HG03280 (cell line): ENCODE measurements around the gene TOP2B.

Source experiments
- ATAC-seq: cut with Tn5 transposase; IDR thresholded peaks from one replicate; pipeline ENCODE4 v1.9.1; 2021; ENCODE audit warnings: mild to moderate bottlenecking, moderate library complexity; ENCODE audit not compliant: unreplicated experiment

Gene TOP2B, protein sequence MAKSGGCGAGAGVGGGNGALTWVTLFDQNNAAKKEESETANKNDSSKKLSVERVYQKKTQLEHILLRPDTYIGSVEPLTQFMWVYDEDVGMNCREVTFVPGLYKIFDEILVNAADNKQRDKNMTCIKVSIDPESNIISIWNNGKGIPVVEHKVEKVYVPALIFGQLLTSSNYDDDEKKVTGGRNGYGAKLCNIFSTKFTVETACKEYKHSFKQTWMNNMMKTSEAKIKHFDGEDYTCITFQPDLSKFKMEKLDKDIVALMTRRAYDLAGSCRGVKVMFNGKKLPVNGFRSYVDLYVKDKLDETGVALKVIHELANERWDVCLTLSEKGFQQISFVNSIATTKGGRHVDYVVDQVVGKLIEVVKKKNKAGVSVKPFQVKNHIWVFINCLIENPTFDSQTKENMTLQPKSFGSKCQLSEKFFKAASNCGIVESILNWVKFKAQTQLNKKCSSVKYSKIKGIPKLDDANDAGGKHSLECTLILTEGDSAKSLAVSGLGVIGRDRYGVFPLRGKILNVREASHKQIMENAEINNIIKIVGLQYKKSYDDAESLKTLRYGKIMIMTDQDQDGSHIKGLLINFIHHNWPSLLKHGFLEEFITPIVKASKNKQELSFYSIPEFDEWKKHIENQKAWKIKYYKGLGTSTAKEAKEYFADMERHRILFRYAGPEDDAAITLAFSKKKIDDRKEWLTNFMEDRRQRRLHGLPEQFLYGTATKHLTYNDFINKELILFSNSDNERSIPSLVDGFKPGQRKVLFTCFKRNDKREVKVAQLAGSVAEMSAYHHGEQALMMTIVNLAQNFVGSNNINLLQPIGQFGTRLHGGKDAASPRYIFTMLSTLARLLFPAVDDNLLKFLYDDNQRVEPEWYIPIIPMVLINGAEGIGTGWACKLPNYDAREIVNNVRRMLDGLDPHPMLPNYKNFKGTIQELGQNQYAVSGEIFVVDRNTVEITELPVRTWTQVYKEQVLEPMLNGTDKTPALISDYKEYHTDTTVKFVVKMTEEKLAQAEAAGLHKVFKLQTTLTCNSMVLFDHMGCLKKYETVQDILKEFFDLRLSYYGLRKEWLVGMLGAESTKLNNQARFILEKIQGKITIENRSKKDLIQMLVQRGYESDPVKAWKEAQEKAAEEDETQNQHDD (N-terminal part only)

DNA sequence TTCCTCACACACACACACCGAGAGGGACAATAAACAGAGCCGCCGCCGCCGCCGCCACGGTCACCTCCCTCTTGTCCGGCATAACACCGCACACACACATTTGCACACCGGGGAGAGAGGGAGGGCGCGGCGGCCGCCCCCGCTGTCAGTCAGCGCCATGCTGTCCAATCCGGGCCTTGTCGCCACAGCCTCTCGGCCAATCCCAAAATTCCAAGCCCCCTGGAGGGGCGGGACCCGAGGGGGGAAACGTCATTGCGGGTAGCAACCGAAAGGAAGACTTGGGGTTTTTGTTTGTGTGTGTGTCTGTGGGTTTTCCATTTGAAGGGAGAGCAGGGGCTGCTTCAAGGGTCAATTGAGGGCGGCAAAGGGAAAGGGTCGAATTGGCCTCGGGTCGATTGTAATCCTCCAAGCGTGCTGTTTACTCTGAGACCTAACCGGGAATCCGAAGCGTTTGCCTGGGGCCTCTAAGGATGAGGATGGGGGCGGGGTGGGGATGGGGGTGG is at the start of gene TOP2B:
TSS of gene TOP2B (minus strand) at position 96 of the 503 bp plus-strand sequence. CDS start 610 bp downstream, outside the sequence.
- ATAC-seq, result peak; percentile 92

DNA sequence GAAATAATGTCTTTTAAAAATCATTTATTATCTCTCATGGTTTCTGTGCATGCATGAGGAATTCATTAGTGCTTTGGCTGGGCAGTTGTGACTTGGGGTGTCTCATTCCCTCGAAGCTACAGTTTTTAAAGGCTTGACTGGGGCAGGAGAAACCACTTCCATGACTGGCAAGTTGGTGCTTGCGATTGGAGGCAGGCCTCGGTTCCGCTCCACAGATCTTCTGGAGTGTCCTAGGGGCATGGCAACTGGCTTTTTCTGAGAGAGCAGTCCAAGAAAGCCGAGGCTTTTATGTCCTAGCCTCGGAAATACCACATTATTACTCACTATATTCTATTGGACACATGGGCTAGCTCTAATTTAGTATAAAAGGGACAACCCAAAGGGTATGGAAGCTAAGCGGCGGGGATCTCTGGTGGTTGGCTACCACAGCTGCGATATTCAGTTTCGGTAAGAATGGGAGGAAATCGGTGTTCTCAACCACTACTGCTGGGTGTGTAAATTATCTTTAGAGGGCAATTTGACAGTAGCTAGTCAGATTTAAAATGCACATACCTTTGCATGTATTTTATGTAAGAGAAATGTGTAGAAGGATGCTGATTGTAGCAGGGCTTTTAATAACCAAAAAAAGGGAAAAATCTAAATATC is 48.8 kb upstream of the TOP2B start:
- no peak for ATAC-seq

DNA sequence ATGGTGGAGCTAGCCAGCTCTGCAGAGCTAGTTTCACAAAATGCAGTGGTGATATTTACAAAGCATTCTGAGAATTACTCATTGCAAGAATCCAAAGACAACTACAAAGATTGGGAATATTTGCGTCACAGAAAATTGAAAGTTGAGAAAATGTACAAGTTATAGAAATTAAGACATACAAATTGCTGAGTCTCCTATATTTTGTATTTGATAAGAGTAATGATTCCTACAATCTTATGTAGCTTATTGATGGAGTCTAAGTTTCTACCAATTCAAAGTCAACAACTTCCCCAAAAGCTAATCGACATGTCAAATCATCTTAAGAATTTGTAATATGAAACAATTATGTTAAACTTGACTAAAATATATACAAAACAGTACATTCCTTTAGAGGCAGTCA is 46.4 kb upstream of the TOP2B start:
- no peak for ATAC-seq

DNA sequence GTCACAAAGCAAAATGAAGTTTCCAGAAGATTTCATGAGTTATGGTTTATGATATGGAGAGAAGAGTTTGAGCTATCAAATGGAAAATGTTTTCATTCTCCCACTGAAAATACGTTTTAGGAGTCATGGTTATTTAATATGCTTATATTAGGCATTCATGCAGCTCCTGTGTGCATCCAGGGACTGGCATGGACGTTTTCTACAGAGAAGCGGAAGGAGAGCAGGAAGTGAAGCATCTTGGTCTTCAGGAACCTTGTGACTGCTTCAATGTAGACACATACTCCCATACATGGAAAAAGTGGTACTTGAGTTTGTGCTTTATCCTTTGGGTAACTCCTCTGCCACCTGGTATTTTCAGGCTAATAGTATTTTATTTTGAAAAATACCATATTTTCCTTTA is 43.3 kb upstream of the TOP2B start:
- no peak for ATAC-seq

DNA sequence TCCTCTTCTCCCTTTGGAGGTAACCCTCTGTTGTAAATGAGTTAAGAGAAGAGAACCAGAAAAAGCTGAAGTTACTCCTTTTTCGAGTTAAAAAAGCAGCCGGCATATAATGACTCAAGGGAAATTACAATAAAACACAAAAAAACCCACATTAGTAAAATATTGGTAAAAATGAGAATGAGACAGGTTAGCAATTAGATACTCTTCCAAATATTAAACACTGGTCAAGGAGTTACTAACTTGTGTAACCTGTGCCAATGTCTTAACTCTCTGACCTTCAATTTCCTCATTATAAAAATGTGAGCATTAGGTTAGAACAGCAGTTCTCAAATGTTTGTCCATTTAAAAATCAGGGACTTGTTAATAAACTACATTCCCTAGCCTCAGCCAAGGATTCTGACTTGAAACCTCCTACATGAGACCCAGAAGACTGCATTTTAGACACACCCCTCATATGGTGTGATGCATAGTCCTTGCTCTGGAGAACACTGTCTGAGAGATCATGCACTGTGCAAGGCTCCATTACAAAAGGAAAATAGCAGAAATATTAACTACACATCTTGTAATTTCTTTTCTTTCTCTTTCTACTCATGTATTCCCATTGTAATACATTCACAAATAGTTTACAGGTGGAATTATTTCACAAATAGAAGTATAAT is 42.7 kb upstream of the TOP2B start:
- ATAC-seq, result no peak

DNA sequence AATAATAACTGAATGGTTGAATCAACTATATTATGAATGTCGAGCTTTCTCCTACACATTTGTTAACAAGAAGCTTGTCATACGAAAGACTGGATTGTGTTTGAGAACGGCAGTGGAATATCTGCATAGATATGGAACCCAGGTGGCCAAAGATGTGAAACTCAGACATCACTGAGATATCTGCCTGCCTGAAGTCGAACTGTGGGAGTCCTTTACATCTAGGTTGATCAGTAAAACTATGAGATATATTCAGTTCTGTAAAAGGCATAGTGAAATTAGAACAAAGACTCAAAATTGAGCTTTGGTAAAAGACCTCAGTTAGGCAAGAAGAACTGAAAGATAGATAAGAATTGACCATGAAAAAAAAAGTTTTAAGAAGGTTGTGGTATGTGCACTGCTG is 41.5 kb upstream of the TOP2B start:
- ATAC-seq, result no peak

DNA sequence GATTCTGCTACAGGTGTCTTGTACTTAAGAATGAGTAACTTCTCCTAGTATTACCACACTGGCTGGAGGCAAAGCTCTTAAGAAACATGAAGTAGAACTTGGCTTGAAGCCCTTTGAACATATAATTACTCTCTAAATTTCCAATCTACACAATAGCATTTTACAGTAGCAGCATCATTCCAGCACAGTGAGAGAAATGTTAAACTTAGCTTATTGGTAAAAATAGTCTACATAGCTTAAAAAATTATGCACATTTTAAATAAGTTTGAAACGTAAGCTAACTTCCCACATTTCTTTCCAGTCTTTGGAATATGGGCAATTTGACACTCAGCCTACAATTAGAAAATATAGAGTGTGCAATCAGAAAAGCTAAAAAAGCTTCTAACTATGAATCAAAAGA is 32.8 kb upstream of the TOP2B start:
- no peak for ATAC-seq

DNA sequence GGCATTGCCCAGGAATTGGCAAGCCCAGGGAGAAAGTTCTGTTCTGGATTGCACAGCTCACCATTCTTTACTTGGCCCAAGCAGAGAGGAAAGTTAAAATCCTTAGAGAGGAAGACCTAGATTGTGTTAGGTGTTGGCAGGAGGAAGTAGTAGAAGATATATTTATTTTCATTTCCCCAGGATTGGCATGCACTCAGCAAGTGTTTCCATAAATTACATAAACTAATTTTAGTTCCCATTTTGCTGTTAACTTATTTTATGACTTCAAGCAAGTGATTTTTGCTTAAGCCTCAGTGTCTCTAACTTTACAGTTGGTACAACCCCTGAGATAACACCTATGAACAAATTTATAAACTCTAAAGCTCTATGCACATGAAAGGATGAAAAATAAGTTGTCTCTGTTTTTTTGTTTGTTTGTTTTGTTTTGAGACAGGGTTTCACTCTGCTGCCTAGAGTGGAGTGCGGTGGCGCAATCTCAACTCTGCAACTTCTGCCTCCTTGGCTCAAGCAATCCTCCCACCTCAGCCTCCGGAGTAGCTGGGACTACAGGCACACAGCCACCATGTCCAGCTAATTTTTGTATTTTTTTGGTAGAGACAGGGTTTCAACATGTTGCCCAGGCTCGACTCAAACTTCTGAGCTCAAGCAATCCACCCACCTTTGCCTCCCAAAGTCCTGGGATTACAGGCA is 31.2 kb upstream of the TOP2B start:
- no peak for ATAC-seq

DNA sequence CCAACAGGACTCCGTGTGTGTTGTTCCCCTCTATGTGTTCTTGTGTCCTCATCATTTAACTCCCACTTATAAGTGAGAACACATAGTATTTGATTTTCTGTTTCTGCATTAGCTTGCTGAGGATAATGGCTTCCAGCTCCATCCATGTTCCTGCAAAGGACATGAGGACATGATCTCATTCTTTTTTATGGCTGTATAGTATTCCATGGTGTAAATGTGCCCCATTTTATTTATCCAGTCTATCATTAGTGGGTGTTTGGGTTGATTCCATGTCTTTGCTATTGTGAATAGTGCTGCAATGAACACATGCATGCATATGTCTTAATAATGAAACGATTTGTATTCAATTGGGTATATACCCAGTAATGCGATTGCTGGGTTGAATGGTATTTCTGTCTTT is 28.5 kb upstream of the TOP2B start:
- no peak for ATAC-seq

DNA sequence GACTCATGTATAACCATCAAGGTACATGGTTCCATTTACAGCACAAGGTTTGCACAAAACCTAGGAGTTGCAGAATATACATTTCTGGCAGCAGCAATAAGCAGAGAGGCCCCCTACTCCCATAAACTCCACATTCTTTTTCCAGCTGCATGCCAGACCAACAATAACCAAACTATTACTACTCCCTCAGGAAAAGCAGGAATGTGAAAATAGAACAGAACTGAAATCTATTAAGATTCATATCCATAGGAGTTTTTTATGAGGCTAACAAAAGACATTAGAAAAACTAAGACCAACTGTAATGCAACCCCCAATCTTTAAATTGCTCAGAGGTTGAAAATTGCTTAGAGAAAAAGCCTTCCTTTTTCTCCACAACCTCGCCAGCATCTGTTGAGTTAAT is 27.6 kb upstream of the TOP2B start:
- ATAC-seq, result no peak

DNA sequence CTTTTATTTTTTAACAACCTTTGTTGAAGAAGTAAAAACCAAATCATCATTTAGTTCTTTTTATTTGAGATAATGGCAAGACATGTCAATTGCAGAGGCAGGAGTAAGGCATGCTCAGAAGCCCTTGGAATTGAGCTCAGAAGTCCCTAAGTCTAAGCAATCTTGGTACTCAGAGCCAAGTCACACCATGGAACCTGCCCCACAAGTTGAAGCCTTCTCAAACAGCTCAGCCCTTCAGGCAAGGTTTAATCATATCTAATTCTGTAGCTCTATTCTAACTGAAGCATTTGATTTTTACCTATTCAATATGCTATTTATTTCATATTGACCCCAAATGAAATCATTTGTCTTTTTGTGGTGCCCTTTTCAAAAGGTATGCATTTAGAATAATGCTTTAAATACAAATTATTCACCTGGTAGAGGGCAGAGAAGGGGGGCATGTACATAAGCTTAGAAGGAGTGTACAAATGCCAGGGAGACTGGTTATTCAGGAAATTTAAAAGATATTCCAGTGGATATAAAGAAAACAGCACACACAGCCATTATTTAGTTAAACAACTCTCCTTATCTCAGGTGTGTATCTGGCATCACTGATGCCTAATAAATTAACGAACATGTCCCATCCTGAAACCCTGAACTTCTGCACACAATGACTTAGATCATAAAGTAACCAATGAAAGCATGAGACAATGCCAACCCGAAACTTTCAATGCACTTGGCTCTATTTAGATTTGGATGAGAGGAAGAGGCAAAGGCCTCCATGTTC is 26.2 kb upstream of the TOP2B start:
- no peak for ATAC-seq

DNA sequence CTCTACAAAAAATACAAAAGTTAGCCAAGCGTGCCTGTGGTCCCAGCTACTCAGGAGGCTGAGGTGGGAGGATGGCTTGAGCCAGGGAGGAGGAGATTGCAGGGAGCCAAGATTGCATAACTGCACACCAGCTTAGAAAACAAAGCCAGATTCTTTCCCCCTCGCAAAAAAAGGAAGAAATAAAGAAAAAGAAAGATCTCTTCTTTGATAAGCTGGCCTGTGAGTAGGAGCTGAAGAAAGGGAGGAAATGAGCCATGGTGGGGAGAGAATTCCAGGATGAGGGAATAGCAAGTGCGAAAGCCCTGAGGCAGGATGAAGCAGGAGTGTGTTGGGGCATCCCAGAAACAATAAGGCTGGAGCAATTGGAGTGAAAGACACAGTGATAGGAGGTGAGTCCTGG is 24.5 kb upstream of the TOP2B start:
- ATAC-seq, result no peak

DNA sequence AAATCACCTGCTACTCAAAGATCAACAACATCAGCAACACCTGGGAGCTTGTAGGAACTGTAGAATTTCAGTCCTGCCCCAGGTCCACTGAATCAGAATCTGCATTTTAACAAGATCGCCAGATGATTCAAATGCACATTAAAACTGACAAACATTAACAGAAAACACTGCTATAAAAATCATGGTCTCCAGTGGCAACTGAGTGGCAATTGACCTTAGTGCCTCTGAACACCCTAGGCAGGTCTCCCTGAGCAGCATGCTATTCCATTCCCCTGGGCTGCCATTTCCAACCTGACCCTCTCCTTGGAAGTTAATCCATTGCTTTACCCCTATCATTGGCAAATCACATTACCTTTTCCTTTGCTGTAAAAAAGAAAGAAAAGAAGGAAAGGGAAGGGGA is 23.0 kb upstream of the TOP2B start:
- ATAC-seq, result no peak

DNA sequence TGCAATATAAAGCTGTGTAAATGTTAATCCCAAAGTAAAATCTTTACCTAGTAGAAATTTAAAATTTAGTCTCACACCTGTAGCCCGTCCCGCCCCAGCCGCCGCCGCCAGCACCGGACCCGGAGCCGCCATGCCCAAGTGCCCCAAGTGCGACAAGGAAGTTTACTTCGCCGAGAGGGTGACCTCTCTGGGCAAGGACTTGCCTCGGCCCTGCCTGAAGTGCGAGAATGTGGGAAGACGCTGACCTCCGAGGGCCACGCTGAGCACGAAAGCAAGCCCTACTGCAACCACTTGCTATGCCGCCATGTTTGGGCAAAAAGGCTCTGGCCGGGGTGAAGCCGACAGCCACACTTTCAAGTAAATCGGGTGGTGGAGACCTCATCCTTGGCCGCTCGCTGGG is 22.1 kb upstream of the TOP2B start:
- ATAC-seq, result no peak

DNA sequence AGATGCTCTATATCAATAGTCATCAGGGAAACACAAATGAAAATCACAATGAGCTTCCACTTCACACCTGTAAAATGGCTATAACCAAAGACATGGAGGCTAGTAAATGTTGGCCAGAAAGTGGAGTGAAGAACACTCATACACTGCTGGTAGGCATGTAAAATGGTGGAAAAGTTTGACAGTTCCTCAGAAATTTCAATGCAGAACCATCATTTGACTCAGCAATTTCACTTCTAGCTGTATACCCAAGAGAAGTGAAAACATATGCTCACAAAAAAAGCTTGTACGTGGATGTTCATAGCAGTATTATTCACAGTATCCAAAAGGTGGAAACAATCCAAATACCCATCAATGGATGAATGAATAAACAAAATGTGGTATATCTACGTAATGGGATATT is 19.2 kb upstream of the TOP2B start:
- no peak for ATAC-seq

DNA sequence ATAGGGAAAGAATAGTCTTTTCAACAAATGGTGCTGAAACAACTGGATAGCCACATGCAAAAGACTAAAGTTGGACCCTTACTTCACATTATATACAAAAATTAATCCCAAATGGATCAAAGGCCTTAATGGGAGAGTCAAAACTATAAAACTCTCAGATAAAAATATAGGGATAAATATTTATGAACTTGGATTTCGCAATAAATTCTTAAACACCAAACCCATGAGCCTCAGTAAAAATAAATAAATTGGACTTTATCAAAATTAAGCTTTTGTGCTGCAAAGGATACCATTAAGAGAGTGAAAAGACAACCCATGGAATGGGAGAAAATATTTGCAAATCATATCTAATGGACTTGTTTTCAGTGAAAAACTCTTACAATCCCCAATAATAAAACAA is 18.7 kb upstream of the TOP2B start:
- ATAC-seq, result no peak

DNA sequence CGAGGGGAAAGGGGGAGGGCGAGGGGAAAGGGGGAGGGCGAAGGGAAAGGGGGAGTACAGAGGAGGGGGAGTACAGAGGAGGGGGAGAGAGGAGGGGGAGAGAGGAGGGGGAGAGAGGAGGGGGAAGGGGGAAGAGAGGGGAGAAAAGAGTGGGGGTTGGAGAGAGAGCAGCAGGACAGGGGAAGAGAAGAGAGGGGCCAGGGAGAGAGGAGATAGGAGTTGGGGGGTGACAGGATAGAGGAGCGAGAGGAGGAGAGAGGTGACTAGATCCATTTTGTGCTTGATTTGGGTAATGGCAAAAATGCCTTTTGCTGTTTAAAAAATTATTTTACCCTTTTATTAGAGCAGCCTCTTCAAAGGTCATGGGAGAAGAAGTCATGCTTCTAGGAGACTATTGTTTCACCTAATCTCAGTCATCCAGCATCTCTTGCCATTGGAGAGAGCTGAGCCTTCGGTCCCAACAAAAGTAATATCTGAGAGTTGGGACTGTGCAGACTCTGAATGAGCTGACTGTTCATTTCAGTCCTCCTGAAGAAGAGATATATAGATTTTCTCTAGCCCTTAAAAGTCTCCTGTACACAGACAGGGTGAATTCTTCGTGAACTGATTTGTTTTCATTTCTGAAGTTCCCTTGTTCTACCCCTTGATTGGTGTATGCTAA is 15.1 kb upstream of the TOP2B start:
- ATAC-seq, result no peak

DNA sequence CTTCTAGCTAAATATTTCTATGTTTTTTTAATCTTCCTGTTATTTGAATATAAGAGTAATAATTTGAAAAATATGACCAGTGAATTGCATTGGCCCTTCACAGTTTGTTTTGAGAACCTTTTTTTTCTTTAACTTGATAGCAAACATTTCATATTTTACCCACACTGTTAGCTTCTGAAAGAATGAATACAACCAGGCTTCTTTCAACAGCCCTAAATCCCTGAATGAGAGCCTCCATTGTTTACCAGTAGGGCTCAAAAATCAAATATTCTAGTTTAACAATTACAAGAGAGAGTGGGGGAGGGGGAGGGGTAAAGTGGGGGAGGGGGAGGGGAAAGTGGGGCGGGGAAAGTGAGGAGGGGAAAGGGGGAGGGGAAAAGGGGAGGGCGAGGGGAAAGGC is 14.5 kb upstream of the TOP2B start:
- no peak for ATAC-seq

DNA sequence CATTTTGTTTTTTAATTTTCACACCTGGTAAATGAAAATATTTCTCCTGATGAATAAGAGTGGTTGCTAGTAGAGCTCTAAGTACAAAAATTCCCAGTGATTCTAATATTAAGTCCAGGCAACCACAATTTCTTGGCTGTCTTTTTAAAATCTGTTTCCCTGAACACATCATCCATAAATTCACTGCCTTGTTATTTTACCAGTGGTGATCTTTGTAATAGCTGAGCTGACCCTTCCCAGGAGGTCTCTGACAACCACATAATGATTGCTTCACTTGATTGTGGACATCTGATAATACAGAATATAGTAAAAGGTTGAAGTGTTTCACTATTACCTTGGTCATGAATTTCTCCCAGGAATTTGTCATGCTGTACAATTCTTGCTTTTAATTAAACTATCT is 13.9 kb upstream of the TOP2B start:
- ATAC-seq, result no peak
